Measurements from ENCODE around the gene RHO.
"Not testable (repeated sequence)": the region's sequence is repeated elsewhere in the genome, so short reads cannot be mapped to it uniquely, and the experiment has no call there.

DNA sequence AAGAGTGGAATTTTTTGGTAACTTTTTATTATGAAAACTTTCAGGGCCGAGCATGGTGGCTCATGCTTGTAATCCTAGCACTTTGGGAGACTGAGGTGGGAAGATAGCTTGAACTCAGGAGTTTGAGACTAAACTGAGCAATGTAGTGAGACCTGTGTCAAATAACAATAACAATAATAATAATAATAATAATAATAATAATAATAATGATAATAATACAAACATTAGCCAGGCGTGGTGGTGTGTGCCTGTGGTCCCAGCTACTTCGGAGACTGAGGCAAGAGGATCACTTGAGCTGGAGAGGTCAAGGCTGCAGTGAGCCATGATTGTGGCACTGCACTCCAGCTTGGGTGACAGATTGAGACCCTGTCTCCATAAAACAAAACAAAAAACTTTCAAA, 17.5 kb downstream of the RHO start:
- not testable (repeated sequence) for TF ChIP-seq CTCF, EP300, POLR2A, POLR2AphosphoS5 (IDR thresholded peaks at IDR 0.05)

Measured in gastroesophageal sphincter (tissue), 3 donors.